HL-60 (cell line): Measurements from ENCODE around the gene NAALADL2.
"Not testable (repeated sequence)": the region's sequence is repeated elsewhere in the genome, so short reads cannot be mapped to it uniquely, and the experiment has no call there.

Experiments used
- GABPA ChIP-seq: IDR thresholded peaks from 2 replicates; pipeline ENCODE4 v1.6.1; 2012; ENCODE audit warnings: low read depth
- POLR2AphosphoS5 ChIP-seq: IDR thresholded peaks from 2 replicates; pipeline ENCODE4 v1.6.1; 2012; ENCODE audit warnings: low read depth
- REST ChIP-seq: IDR thresholded peaks from 2 replicates; pipeline ENCODE4 v1.6.1; 2012; ENCODE audit warnings: low read depth; ENCODE audit not compliant: insufficient replicate concordance
- SPI1 ChIP-seq: IDR thresholded peaks from 2 replicates; pipeline ENCODE4 v1.6.1; 2012; ENCODE audit warnings: low read depth, mild to moderate bottlenecking, borderline replicate concordance
- TF ChIP-seq, protein P1 (sequence below): IDR thresholded peaks from one replicate; pipeline ENCODE4 v1.5.1; 2011; ENCODE audit warnings: low read length, control low read depth, inconsistent platforms; ENCODE audit not compliant: insufficient read depth

- TF ChIP-seq, protein P1, sequence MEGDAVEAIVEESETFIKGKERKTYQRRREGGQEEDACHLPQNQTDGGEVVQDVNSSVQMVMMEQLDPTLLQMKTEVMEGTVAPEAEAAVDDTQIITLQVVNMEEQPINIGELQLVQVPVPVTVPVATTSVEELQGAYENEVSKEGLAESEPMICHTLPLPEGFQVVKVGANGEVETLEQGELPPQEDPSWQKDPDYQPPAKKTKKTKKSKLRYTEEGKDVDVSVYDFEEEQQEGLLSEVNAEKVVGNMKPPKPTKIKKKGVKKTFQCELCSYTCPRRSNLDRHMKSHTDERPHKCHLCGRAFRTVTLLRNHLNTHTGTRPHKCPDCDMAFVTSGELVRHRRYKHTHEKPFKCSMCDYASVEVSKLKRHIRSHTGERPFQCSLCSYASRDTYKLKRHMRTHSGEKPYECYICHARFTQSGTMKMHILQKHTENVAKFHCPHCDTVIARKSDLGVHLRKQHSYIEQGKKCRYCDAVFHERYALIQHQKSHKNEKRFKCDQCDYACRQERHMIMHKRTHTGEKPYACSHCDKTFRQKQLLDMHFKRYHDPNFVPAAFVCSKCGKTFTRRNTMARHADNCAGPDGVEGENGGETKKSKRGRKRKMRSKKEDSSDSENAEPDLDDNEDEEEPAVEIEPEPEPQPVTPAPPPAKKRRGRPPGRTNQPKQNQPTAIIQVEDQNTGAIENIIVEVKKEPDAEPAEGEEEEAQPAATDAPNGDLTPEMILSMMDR, result not testable (repeated sequence)
- not testable (repeated sequence) for TF ChIP-seq POLR2AphosphoS5, REST, SPI1, GABPA
These were observed 272.7 kb downstream of the NAALADL2 start for GRCh38 chr3:175131866-175132265.
